Suprapubic skin (tissue), 4 donors: Measurements from ENCODE around the gene ADCY9.

Source experiments
- POLR2A ChIP-seq, 2 donors: fragments of 450-650 bp; IDR thresholded peaks; one replicate each; pipeline ENCODE4 v1.6.1; 2017; ENCODE audit warnings: antibody characterized with exemption in 2 of 2, mild to moderate bottlenecking in 2 of 2, moderate library complexity in 2 of 2
- POLR2AphosphoS5 ChIP-seq, 3 donors: sonication (generic); formaldehyde crosslinking; IDR thresholded peaks; one replicate each; pipeline ENCODE4 v1.6.1; 2017; ENCODE audit warnings: antibody characterized with exemption in 3 of 3
- TF ChIP-seq, protein P1 (sequence below), 2 donors: fragments of 200-600 bp in 1 of 2; fragments of 450-650 bp in 1 of 2; sonication (generic) in 1 of 2; IDR thresholded peaks; one replicate each; pipeline ENCODE4 v1.5.1; 2016 to 2019; ENCODE audit warnings: antibody characterized with exemption in 2 of 2, mild to moderate bottlenecking in 1 of 2, moderate library complexity in 1 of 2

- TF ChIP-seq, protein P1, sequence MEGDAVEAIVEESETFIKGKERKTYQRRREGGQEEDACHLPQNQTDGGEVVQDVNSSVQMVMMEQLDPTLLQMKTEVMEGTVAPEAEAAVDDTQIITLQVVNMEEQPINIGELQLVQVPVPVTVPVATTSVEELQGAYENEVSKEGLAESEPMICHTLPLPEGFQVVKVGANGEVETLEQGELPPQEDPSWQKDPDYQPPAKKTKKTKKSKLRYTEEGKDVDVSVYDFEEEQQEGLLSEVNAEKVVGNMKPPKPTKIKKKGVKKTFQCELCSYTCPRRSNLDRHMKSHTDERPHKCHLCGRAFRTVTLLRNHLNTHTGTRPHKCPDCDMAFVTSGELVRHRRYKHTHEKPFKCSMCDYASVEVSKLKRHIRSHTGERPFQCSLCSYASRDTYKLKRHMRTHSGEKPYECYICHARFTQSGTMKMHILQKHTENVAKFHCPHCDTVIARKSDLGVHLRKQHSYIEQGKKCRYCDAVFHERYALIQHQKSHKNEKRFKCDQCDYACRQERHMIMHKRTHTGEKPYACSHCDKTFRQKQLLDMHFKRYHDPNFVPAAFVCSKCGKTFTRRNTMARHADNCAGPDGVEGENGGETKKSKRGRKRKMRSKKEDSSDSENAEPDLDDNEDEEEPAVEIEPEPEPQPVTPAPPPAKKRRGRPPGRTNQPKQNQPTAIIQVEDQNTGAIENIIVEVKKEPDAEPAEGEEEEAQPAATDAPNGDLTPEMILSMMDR (IDR thresholded peaks at IDR 0.05): no peak
- TF ChIP-seq POLR2A (IDR thresholded peaks at IDR 0.05) (no peak), POLR2AphosphoS5 (IDR thresholded peaks at IDR 0.05) (no peak)
Measured at GRCh38 chr16:3999479-4000325, 116.5 kb downstream of the ADCY9 start.
